HepG2 (cell line): Measurements from ENCODE around the gene ANKRD35. TPM values are rescaled to one million over a fixed set of nuclear protein-coding genes. Genes with fewer than 3 reads are reported as not detected.

Source experiments
- ARID2 ChIP-seq: sonication (generic); formaldehyde crosslinking; IDR thresholded peaks from 2 replicates; pipeline ENCODE4 v1.8.1; 2022; ENCODE audit warnings: mild to moderate bottlenecking, missing genetic modification reagents, borderline replicate concordance
- BHLHE40 ChIP-seq: IDR thresholded peaks from 2 replicates; pipeline ENCODE4 v1.6.1; 2011; ENCODE audit warnings: low read length, improper control_type of control experiment
- GATAD1 ChIP-seq: IDR thresholded peaks from 2 replicates; pipeline ENCODE4 v1.6.1; 2016; ENCODE audit warnings: missing genetic modification reagents, missing compliant biosample characterization
- KLF6 ChIP-seq: IDR thresholded peaks from 2 replicates; pipeline ENCODE4 v1.8.0; 2016; ENCODE audit warnings: missing biosample characterization, missing genetic modification reagents
- NKX3-1 ChIP-seq: sonication (generic); formaldehyde crosslinking; IDR thresholded peaks from 2 replicates; pipeline ENCODE4 v1.5.0; 2020; ENCODE audit warnings: missing genetic modification reagents
- PHB2 ChIP-seq: fragments of 450-650 bp; IDR thresholded peaks from 2 replicates; pipeline ENCODE4 v1.6.1; 2018; ENCODE audit not compliant: partially characterized antibody
- RFX1 ChIP-seq: fragments of 450-650 bp; IDR thresholded peaks from 2 replicates; pipeline ENCODE4 v1.6.1; 2017
- TP53 ChIP-seq: sonication (generic); formaldehyde crosslinking; conservative IDR thresholded peaks from 2 replicates; pipeline ENCODE4 v1.4.0; 2020; ENCODE audit warnings: missing genetic modification reagents
- XRCC5 ChIP-seq: fragments of 200-400 bp; formaldehyde crosslinking; optimal IDR thresholded peaks from 2 replicates; pipeline ENCODE3; 2017; ENCODE audit warnings: mild to moderate bottlenecking, low read length
- ZBTB21 ChIP-seq: sonication (generic); formaldehyde crosslinking; IDR thresholded peaks from 2 replicates; pipeline ENCODE4 v1.4.0; 2020; ENCODE audit warnings: missing genetic modification reagents
- ZFP1 ChIP-seq: IDR thresholded peaks from 2 replicates; pipeline ENCODE4 v1.6.1; 2016
- ZNF501 ChIP-seq: sonication (generic); formaldehyde crosslinking; IDR thresholded peaks from 2 replicates; pipeline ENCODE4 v1.5.1; 2020; ENCODE audit warnings: mild to moderate bottlenecking, moderate library complexity, missing genetic modification reagents
- ZNF563 ChIP-seq: sonication (generic); formaldehyde crosslinking; IDR thresholded peaks from 2 replicates; pipeline ENCODE4 v1.8.0; 2022; ENCODE audit warnings: mild to moderate bottlenecking, moderate library complexity, missing genetic modification reagents
- ZNF569 ChIP-seq: sonication (generic); formaldehyde crosslinking; IDR thresholded peaks from 2 replicates; pipeline ENCODE4 v1.5.0; 2020; ENCODE audit warnings: mild to moderate bottlenecking, missing genetic modification reagents, moderate library complexity, borderline replicate concordance
- ZNF703 ChIP-seq: sonication (generic); formaldehyde crosslinking; IDR thresholded peaks from 2 replicates; pipeline ENCODE4 v1.5.1; 2020; ENCODE audit warnings: missing genetic modification reagents, mild to moderate bottlenecking, moderate library complexity, borderline replicate concordance
- polyA plus RNA-seq, 8 experiments: library from polyadenylated mRNA; depleted of rRNA in 3 of 8; stranded (reverse) in 7 of 8; unstranded in 1 of 8; fragments of >200 nt; fragmentation: Illumina TruSeq in 4 of 8; extraction: Trizol in 4 of 8; gene quantifications; 2 replicates each; pipeline versions ENCODE4 v1.2.1 to v1.2.3, GENCODE V29; 2011 to 2016; ENCODE audit warnings: low read depth in 4 of 8, missing spikeins in 1 of 8, mixed read lengths in 1 of 8; ENCODE audit not compliant: insufficient read depth in 1 of 8
- total RNA-seq, 5 experiments: library from RNA; depleted of rRNA; stranded (reverse); fragments of >200 nt; fragmentation: Illumina TruSeq; extraction: Trizol; gene quantifications; 2 replicates each; pipeline ENCODE4 v1.2.3, GENCODE V29; 2016; ENCODE audit warnings: low read depth in 1 of 5
- TF ChIP-seq, protein P1 (sequence below): sonication (generic); formaldehyde crosslinking; IDR thresholded peaks from 2 replicates; pipeline ENCODE4 v1.4.0; 2020; ENCODE audit warnings: missing genetic modification reagents
- TF ChIP-seq, protein P2 (sequence below): sonication (generic); formaldehyde crosslinking; IDR thresholded peaks from 2 replicates; pipeline ENCODE4 v1.5.1; 2020; ENCODE audit warnings: missing genetic modification reagents, mild to moderate bottlenecking, borderline replicate concordance
- TF ChIP-seq, protein P3 (sequence below): sonication (generic); formaldehyde crosslinking; IDR thresholded peaks from 2 replicates; pipeline ENCODE4 v1.5.1; 2020; ENCODE audit warnings: missing genetic modification reagents, mild to moderate bottlenecking, borderline replicate concordance
- TF ChIP-seq, protein P4 (sequence below): sonication (generic); formaldehyde crosslinking; IDR thresholded peaks from 2 replicates; pipeline ENCODE4 v1.4.0; 2020; ENCODE audit warnings: missing genetic modification reagents, borderline replicate concordance
- TF ChIP-seq, protein P5 (sequence below): sonication (generic); formaldehyde crosslinking; IDR thresholded peaks from 2 replicates; pipeline ENCODE4 v1.5.0; 2020; ENCODE audit warnings: missing genetic modification reagents

ANKRD35 gene
- total and polyA plus RNA-seq, 2 of the 13 experiments (the other 11 are each of a cell fraction or from before 2014, with no cell fraction given), result 0.02 TPM; not detected in 1

DNA sequence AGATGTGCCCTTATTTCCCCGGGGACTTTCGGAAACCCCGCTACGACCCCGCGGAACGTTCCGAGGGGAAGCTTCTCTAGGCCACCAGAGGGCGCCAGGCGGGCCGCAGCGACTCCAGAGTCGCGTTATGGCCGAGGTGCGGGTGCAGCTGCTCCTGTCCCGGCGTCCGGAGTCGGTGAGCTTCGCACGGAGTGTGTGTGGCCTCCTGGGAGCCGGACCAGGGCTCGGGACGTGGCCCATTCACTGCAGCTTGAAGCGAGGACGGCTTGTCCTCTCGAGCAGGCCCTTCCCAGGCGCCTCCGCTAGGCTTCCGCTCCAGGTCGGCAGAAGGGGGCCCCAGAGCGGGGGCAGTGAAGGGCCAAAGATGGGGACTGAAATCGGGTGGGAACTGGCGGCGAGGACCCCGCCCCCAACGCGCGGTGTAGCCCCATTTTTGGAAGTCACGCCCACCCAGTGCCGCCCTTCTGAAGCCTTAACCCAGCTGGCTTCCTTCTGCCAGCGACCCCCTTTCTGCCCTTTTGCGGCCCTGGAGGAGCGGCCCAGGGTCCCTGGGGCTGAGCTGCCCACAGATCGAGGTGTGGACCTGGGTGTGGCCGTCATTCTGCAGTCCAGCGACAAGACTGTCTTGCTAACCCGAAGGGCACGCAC, 40.0 kb downstream of the ANKRD35 start, which contains the start of gene NUDT17 (continued):
- TF ChIP-seq NKX3-1, result no peak
- TF ChIP-seq, protein P1, sequence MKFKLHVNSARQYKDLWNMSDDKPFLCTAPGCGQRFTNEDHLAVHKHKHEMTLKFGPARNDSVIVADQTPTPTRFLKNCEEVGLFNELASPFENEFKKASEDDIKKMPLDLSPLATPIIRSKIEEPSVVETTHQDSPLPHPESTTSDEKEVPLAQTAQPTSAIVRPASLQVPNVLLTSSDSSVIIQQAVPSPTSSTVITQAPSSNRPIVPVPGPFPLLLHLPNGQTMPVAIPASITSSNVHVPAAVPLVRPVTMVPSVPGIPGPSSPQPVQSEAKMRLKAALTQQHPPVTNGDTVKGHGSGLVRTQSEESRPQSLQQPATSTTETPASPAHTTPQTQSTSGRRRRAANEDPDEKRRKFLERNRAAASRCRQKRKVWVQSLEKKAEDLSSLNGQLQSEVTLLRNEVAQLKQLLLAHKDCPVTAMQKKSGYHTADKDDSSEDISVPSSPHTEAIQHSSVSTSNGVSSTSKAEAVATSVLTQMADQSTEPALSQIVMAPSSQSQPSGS, result no peak
- TF ChIP-seq ZNF703, result no peak
- TF ChIP-seq ZNF569 (CRISPR knock-in tag), result no peak
- no peak for TF ChIP-seq ARID2
- TF ChIP-seq, protein P2, sequence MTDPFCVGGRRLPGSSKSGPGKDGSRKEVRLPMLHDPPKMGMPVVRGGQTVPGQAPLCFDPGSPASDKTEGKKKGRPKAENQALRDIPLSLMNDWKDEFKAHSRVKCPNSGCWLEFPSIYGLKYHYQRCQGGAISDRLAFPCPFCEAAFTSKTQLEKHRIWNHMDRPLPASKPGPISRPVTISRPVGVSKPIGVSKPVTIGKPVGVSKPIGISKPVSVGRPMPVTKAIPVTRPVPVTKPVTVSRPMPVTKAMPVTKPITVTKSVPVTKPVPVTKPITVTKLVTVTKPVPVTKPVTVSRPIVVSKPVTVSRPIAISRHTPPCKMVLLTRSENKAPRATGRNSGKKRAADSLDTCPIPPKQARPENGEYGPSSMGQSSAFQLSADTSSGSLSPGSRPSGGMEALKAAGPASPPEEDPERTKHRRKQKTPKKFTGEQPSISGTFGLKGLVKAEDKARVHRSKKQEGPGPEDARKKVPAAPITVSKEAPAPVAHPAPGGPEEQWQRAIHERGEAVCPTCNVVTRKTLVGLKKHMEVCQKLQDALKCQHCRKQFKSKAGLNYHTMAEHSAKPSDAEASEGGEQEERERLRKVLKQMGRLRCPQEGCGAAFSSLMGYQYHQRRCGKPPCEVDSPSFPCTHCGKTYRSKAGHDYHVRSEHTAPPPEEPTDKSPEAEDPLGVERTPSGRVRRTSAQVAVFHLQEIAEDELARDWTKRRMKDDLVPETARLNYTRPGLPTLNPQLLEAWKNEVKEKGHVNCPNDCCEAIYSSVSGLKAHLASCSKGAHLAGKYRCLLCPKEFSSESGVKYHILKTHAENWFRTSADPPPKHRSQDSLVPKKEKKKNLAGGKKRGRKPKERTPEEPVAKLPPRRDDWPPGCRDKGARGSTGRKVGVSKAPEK (CRISPR knock-in tag), result 0 out of 2 replicates have a peak, but pooled peaks have one; percentile 13
- TF ChIP-seq XRCC5, result peak; percentile 60
- TF ChIP-seq RFX1, result no peak
- TF ChIP-seq, protein P3, sequence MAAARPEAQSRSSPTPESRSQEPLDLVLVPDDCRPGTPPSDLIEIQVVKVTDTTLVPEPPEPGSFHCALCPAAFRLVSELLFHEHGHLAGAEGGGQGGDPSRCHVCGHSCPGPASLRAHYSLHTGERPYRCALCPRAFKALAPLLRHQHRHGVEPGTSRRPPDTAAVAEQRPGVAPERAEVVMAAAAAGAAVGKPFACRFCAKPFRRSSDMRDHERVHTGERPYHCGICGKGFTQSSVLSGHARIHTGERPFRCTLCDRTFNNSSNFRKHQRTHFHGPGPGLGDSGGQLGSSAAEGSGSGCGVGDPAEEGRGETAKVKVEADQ (CRISPR knock-in tag), result no peak
- TF ChIP-seq GATAD1 (CRISPR knock-in tag), result no peak
- TF ChIP-seq, protein P4, sequence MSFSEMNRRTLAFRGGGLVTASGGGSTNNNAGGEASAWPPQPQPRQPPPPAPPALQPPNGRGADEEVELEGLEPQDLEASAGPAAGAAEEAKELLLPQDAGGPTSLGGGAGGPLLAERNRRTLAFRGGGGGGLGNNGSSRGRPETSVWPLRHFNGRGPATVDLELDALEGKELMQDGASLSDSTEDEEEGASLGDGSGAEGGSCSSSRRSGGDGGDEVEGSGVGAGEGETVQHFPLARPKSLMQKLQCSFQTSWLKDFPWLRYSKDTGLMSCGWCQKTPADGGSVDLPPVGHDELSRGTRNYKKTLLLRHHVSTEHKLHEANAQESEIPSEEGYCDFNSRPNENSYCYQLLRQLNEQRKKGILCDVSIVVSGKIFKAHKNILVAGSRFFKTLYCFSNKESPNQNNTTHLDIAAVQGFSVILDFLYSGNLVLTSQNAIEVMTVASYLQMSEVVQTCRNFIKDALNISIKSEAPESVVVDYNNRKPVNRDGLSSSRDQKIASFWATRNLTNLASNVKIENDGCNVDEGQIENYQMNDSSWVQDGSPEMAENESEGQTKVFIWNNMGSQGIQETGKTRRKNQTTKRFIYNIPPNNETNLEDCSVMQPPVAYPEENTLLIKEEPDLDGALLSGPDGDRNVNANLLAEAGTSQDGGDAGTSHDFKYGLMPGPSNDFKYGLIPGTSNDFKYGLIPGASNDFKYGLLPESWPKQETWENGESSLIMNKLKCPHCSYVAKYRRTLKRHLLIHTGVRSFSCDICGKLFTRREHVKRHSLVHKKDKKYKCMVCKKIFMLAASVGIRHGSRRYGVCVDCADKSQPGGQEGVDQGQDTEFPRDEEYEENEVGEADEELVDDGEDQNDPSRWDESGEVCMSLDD (CRISPR knock-in tag), result peak; percentile 66; the same call in 1 of the 2 replicates
- no peak for TF ChIP-seq ZBTB21 (CRISPR knock-in tag)
- TF ChIP-seq, protein P5, sequence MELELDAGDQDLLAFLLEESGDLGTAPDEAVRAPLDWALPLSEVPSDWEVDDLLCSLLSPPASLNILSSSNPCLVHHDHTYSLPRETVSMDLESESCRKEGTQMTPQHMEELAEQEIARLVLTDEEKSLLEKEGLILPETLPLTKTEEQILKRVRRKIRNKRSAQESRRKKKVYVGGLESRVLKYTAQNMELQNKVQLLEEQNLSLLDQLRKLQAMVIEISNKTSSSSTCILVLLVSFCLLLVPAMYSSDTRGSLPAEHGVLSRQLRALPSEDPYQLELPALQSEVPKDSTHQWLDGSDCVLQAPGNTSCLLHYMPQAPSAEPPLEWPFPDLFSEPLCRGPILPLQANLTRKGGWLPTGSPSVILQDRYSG (CRISPR knock-in tag), result no peak
- peak; percentile 72; the same call in 1 of the 2 replicates for TF ChIP-seq KLF6 (CRISPR knock-in tag)
- no peak for TF ChIP-seq ZNF563 (CRISPR knock-in tag)
- TF ChIP-seq TP53 (CRISPR knock-in tag), result no peak
- TF ChIP-seq PHB2, result no peak
- TF ChIP-seq ZNF501 (CRISPR knock-in tag), result peak; percentile 60; the same call in 1 of the 2 replicates
- TF ChIP-seq ZFP1 (CRISPR knock-in tag), result 0 out of 2 replicates have a peak, but pooled peaks have one; percentile 35
- TF ChIP-seq BHLHE40, result no peak
